Stimulated activated CD8-positive, alpha-beta memory T cell treated with anti-CD3 and anti-CD28 coated beads, Interleukin-7, amount 100 ng/mL, for 1 hour (primary cell): ENCODE measurements around the gene ATAD5.
A peak's percentile ranks its signal among the peaks of the same experiment; 100 is the strongest.
"Not testable (repeated sequence)": the region's sequence is repeated elsewhere in the genome, so short reads cannot be mapped to it uniquely, and the experiment has no call there.

Experiments used
- DNase-seq, 2 donors: peaks; one replicate each; pipeline ENCODE4 v3.0.0-alpha.2; 2020; ENCODE audit warnings: low read depth in 2 of 2

The ATAD5 gene, protein sequence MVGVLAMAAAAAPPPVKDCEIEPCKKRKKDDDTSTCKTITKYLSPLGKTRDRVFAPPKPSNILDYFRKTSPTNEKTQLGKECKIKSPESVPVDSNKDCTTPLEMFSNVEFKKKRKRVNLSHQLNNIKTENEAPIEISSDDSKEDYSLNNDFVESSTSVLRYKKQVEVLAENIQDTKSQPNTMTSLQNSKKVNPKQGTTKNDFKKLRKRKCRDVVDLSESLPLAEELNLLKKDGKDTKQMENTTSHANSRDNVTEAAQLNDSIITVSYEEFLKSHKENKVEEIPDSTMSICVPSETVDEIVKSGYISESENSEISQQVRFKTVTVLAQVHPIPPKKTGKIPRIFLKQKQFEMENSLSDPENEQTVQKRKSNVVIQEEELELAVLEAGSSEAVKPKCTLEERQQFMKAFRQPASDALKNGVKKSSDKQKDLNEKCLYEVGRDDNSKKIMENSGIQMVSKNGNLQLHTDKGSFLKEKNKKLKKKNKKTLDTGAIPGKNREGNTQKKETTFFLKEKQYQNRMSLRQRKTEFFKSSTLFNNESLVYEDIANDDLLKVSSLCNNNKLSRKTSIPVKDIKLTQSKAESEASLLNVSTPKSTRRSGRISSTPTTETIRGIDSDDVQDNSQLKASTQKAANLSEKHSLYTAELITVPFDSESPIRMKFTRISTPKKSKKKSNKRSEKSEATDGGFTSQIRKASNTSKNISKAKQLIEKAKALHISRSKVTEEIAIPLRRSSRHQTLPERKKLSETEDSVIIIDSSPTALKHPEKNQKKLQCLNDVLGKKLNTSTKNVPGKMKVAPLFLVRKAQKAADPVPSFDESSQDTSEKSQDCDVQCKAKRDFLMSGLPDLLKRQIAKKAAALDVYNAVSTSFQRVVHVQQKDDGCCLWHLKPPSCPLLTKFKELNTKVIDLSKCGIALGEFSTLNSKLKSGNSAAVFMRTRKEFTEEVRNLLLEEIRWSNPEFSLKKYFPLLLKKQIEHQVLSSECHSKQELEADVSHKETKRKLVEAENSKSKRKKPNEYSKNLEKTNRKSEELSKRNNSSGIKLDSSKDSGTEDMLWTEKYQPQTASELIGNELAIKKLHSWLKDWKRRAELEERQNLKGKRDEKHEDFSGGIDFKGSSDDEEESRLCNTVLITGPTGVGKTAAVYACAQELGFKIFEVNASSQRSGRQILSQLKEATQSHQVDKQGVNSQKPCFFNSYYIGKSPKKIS (N-terminal part only)

DNA sequence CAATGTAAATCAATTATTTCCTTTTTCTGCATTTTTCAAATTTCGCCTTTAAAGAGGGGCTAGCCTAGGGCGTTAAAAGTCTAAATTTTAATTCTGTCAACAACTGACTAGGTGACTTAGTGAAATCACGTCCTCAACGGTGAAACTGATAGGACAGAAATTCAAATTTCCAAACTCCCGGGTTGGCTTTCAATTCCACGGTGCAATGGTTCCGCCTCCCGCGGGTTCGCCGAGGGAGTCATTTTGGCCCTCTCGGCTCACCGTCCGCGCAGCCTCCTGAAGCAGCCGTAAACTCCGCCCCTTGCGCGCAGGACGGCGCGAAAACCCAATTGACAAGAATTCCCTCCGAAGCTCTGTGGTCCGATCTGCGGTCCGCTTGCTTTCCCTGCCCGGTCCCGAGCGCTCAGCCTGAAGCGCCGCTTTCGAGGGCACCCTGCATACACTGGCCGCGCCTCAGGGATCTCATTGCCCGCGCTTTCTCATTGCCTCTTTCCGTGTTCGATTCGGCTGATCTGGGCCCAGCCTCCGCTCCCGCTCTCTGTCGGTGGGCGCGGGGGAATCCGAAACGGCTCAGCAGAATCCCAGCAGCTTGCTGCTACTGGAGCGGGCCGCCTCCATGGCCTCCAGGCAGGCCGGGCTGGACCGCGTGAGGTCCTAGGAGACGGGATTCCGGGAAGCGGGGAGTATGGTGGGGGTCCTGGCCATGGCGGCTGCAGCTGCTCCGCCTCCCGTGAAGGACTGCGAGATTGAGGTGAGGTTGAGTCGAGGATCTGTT lies at the start of gene ATAD5:
Gene ATAD5, plus strand, starts transcription at position 304 of the 775 bp plus-strand sequence. Its CDS starts 382 bp downstream, at position 686.
- DNase-seq = peak; percentile 74 to 77

DNA sequence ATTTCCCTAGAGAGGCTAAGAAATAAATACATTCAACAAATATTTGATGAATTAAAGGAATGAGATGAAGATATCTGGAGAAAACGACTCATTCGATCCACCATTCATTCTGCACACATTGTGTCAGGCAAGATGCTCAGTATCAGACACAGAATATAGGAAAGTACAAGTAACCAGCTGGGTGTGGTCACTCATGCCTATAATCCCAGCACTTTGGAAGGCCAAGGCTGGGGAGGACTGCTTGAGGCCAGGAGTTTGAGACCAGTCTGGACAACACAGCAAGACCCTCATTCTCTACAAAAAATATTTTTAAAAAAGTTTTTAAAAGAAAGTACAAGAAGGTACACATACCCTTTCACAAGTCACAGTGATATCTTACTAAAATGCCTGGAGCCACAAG lies 49.6 kb upstream of the ATAD5 start:
- DNase-seq = no peak

DNA sequence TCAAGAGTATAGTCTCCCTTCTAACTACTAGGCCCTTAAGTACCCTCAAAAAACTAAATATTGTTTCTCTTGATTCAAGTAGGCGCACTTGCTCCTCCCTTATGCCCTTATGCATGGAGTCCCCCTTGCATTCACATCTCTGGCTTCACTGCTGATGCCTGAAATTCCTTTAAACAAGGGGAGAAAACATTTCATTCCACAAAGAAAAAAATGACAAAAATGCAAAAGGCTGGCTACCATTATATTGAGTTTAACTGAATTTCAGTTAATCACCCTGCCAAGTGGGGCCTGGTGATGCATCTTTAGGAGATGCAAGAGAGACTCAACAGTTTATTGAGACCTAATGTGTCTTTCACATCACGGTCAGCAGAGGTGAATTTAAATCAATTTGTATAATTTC lies 42.8 kb upstream of the ATAD5 start:
- DNase-seq = no peak

DNA sequence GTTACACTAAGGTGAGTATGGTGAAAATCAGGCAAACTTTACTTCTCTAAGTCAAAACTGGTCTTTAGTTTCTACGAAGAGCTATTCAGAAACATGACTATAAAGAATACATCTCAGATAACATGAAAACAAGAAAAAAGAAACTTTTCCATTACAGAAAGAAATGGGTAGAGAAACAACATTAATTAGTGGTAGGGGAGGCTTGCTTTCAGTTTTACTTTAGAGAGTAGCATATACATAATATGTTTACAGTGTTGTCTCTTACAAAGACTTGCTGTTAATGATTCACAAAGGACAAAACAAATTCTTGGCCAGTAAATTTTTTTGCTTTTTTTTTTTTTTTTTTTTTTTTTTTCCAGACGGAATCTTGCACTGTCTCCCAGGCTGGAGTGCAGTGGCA lies 41.5 kb upstream of the ATAD5 start:
- no peak for DNase-seq

DNA sequence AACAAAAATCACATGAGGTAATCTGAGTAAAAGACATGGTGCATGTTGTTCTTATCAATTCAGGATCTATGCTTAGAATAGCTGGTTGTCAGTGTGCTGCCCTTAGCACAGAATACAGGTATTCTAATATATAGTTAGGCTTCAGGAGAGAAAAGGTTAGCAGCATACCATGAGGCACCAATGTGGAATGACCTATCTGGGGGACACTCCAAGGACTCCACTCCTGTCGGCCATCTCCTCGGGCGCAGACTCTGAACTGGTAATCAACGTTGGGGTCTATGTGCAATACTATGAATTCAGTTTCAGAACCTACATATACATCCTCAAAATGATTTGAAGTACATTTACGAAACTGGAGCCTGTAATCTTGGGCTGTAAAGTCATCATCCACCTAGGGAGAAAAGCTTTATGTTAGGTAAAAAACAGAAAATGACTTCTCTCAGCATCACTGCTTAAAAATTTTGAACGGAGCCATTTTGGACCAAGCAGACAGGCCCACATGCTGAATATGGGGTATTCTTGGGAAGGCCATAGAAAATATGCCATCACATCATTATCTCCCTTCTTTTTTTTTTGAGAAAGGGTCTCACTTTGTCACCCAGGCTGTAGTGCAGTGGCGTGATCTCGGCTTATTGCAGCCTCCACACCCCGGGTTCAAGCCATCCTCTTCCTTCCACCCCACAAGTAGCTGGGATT lies 38.3 kb upstream of the ATAD5 start:
- no peak for DNase-seq

DNA sequence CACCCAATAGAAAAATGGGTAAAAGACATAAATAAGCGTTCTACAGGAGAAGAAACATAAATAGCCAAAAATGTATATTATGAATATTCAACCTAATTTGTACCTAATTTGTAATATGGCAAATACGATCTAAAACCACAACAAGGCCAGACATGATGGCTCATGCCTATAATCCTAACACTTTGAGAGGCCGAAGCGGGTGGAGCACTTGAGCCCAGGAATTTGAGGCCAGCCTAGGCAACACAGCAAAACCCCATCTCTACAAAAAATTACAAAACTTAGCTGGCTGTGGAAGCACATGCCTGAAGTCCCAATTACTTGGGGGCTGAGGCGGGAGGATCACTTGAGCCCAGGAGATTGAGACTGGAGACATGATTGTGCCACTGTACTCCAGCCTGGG lies 37.4 kb upstream of the ATAD5 start:
- no peak for DNase-seq

DNA sequence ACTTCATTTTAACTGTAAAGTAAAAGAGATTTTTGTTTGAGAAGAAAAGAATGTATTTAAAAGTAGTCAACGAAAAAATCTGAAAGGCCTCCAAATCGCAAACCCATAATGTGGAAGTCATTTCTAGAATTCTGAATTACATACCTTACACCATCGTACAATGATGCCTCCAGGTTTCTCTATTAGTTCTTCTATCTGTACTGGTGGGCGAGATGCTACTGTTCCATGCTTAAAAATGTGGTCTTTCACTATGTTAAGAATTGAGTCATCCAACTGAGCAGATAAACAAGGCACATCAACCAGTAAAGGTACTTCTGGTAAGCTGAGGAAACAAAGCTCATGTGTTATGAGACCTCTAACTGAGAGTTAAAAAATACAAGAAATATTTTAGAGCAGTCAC lies 35.8 kb upstream of the ATAD5 start:
- DNase-seq = no peak

DNA sequence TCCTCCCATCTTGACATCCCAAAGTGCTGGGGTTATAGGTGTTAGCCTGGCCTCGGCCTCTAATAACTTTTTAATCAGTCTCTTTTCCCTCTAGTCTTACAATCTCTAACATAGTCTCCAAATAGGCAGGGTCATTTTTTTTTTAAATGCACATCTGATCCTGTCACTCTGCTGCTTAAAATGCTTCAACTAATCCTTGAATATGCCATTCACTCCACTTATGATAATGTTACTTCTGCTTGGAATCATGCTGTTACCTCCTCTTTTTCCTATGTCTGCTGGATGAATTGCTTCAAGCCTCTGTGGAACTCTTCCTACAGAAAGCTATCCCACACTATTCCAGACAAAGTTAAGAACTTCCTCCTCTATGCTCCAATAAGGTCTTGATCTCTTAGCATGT lies 30.1 kb upstream of the ATAD5 start:
- DNase-seq = no peak

DNA sequence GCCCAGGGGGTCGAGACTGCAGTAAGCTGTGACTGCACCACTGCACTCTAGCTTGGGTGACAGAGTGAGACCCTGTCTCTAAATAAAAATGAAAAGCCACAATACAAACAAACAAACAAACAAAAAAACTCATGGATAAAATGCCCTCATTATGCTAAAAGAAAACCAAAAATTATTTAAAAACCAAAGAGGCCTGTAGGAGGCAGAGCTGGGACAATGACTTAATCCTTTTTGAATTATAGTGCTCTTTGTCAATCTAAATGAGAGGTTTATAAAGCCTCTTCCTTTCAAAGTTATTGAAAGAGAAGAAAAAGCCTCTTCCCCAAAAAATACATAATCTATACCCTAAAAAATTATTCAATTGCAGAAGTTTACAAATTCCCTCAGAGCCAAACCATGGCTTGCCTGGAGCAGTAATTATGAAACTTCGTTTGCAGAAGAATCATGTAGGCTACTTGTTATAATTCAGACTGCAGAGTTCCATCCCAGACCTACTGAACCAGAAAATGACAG lies 25.8 kb upstream of the ATAD5 start:
- DNase-seq = no peak

DNA sequence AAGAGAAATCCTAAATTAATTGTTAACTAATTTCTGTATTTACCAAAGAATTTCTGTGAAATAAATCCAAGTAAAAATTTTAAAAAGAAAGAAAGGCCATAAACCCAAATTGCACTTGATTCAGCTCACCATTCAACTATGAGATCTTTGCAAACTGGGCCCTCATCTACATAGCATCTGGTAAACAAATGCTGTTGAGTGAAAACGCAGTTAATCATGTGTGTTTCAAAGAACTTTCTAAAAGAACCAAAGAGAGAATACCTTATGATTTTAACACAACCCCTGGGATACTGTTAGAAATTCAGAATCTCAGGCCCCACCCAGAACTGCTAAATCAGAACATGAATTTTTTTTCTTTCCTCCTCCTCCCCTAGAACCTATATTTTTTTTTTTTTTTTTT lies 23.9 kb upstream of the ATAD5 start:
- DNase-seq = no peak

DNA sequence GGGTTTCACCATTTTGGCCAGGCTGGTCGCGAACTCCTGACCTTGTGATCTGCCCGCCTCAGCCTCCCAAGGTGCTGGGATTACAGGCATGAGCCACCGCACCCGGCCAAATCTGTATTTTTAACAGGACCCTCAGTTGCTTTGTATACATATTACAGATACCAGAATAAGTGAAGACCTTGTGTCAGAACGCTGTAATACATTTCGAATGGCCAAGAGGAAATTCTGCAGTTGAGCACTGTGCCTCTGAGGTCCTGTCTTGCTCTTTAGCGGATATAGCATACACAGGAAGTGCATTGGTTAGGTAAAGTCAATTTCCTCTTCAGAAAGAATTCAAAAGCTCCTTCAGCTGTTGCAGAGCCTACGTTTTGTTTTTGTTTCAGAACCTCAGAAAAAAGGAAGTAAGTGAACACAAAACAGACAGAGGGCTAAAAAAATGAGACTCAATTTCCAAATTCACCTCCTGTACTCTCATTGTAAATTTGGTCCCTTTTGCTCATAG lies 22.9 kb upstream of the ATAD5 start:
- DNase-seq = no peak

DNA sequence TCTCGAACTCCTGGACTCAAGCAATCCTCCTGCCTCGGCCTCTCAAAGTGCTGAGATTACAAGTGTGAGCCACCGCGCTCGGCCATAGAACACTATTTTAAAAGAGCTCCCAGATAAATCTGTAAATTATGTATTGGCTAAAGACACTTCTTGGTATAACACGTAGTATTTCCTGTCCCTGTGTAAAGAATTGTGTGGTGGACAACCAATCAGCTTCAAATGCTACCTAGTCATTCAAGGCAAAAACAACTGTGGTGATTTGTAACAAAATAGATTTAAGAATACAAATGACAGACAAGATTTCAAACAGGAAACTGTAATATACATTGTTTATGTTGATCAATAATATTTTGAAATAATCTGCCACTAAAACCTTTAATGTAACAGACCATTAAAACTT lies 21.9 kb upstream of the ATAD5 start:
- DNase-seq = no peak

DNA sequence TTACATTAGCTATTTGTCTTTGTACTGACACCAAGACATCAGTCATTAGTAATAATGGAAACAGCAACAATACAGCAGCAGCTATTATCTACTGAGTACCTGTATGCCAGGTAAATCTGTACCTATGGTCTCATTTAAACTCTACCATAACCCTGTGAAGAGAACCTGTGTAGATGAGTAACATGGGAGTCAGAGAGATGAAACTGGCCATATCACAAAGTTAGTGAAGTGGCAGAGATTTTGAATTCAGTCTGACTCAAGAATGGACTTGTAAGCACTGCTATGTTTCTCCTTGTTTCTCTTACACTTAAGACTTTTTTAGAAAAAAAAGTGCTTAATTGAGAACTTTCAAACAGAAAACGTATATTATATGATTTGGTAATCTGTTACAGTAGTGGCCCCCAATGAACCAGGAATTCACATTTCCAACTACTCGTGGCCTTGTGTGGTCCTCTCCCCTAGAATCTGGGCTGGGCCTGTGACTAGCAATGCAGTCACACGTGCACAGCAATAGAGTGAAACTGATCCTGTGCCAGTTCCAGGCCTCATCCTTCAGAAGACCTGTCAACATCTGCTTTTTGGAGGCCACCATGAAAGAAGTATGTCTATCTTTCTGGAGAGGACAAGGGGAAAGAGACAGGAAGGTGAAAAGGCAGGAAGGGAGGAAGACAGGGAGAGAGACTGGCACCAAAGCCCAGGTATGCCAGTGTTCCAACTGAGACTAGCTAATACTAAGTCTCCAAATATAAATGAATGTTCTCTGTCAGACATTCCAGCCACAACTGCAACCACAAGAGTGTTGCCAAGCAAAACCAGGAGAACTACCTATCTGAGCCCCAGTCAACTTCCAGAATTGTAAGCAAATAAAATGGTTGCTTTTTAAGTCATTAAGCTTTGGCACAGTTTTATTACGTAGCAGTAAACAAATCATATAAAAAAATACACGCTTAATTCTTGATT lies 19.3 kb upstream of the ATAD5 start:
- DNase-seq = no peak

DNA sequence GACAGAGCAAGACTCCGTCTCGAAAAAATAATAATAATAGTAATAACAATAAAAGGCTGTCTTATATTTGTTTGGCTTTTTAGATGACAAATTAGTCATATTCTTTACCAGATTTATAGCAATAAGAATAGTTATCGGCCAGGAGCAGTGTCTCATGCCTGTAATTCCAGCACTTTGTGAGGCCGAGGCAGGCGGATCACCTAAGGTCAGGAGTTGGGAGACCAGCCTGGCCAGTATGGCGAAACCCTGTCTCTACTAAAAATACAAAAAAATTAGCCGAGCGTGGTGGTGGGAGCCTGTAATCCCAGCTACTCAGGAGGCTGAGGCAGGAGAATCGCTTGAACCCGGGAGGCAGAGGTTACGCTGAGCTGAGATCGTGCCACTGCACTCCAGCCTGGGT lies 17.5 kb upstream of the ATAD5 start:
- not testable (repeated sequence) for DNase-seq

DNA sequence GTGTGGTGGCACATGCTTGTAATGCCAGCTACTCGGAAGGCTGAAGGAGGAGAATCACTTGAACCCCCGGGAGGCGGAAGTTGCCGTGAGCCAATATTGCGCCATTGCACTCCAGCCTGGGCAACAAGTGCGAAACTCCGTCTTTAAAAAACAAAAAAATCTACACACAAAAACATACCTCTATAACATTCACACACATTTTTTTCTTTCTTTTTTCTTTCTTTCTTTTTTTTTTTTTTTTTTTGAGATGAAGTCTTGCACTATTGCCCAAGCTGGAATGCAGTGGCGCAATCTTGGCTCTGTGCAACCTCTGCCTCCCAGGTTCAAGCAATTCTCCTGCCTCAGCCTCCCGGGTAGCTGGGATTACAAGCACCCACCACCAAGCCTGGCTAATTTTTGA lies 16.9 kb upstream of the ATAD5 start:
- not testable (repeated sequence) for DNase-seq

DNA sequence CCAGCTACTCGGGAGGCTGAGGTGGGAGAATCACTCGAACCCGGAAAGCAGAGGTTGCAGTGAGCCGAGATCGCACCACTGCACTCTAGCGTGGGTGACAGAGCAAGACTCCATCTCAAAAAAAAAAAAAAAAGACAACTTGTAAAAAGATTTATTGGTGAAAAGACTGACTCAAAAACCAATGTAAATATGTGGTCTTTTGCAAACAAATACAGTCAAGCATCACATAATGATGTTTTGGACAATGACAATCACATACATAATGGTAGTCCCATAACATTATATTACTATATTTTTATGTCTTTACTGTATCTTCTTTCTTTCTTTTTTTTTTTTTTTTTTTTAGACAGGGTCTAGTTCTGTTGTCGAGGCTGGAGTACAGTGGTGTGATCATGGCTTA lies 15.6 kb upstream of the ATAD5 start:
- DNase-seq = no peak

DNA sequence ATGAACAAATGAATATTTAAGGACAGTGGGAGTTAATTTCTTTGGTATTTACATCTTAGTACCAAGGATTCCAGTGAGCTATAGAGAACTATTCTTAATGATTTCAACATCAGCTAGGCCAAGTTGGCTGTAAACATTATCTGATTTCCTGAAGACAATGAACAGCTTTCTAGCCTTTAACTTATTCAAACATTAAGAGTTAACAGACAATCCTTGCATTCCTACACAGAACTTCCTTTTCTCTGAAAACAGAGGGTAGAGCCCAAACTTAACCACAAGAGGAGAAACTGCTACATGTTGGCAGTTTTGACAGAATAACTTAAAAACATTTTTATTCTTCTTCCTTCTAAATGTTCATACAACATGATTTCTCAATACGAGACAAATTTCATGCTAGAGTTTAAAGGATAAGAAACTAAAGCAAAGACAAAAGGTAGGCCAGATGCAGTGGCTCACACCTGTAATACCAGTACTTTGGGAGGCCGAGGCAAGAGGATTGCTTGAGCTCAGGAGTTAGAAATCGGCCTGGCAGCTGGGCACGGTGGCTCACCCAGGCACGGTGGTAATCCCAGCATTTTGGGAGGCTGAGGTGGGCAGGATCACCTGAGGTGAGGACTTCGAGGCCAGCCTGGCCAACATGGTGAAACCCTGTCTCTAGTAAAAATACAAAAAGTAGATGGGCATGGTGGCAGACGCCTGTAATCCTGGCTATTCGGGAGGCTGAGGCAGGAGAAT lies 11.6 kb upstream of the ATAD5 start:
- no peak for DNase-seq

DNA sequence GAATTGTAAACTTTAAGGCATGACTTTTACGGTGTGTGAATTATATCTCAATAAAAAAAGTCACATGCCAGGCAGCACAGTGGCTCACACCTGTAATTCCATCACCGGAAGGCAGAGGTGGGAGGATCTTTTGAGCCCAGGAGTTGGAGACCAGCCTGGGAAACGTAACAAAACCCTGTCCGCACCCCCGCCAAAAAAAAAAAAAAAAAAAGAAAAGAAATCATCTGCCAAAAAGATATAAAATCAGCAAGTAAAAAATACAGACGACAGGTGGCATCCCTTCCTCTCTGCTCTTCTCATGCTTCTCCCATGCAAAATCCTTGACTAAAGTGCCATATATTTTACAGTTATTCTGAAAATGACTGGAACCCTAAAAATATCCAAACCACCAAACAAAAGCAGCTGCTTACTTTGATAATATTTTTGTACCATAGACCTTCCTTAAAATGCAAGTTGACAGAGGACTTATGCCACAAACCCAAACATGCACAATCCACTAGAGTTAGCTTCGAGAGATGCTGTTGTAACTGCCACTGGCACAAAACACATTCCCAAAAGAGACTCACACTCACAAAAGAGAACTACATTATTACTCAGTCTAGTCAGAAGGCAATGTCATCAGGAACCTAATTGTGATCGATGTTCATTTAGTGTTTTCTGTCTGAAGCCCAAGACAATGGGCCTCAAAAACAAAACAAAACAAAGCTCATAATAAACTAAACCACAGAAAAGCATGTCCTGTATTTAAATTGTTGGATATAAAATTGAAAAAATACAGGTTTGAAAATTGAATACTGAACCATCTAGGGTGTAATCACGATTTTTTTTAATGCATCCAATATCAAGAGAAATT lies 9.7 kb upstream of the ATAD5 start:
- no peak for DNase-seq
